ENCODE data around the gene ANKH.

DNA sequence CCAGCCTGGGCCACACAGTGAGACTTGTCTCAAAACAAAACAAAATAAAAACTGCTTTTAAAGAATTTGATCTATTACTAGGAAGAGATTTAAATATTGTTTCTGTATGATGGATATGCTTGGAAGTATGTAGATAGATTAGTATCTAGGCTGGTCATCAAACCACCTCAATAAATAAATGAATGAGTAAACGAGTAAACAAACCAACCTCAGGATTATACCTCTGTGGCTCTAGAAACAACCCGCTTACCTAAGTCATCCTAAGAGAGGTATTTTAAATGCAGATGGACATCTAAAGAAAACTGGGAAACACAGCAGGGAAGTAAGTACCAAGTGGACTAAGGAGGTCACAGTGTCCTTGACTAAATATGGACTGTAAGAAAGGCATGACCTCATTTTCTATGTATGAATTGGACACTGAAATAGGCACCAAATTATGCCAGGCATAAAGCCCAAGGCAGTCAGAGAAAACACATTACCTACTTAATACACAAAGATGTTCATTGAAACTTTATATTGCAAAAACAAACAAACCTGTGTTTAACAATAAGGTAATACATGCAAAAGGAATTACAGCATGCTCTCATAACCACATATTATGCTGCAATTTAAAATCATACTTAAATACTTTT, 7.3 kb downstream of the ANKH start:
- TF ChIP-seq EZH2 (IDR thresholded peaks at IDR 0.05; ENCODE audit: borderline replicate concordance) (no peak), EZH2phosphoT487 (IDR thresholded peaks at IDR 0.05; ENCODE audit: low read depth, severe bottlenecking, unreplicated experiment) (no peak)
- TF ChIP-seq, protein P1, sequence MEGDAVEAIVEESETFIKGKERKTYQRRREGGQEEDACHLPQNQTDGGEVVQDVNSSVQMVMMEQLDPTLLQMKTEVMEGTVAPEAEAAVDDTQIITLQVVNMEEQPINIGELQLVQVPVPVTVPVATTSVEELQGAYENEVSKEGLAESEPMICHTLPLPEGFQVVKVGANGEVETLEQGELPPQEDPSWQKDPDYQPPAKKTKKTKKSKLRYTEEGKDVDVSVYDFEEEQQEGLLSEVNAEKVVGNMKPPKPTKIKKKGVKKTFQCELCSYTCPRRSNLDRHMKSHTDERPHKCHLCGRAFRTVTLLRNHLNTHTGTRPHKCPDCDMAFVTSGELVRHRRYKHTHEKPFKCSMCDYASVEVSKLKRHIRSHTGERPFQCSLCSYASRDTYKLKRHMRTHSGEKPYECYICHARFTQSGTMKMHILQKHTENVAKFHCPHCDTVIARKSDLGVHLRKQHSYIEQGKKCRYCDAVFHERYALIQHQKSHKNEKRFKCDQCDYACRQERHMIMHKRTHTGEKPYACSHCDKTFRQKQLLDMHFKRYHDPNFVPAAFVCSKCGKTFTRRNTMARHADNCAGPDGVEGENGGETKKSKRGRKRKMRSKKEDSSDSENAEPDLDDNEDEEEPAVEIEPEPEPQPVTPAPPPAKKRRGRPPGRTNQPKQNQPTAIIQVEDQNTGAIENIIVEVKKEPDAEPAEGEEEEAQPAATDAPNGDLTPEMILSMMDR (IDR thresholded peaks at IDR 0.05; ENCODE audit: poor library complexity): no peak
